Keratinocyte (primary cell): Measurements from ENCODE around the gene AKAP13. TPM values are rescaled to one million over a fixed set of nuclear protein-coding genes. Genes with fewer than 3 reads are reported as not detected.

ENCODE experiments used
- DNase-seq: peaks from one replicate; pipeline ENCODE4 v3.0.0-alpha.2; 2011; ENCODE audit warnings: low read depth, missing footprints, low spot score
- FAIRE-seq: peaks from 2 replicates; lab custom pipeline; 2011; peaks lifted over from hg19 to GRCh38; lab: Jason Lieb, UNC
- H2AFZ ChIP-seq: 2 replicates; pipeline ENCODE4 v1.6.0; 2012; ENCODE audit warnings: low read length, control low read depth, inconsistent platforms; ENCODE audit not compliant: control insufficient read depth
- H3K27ac ChIP-seq: 2 replicates; pipeline ENCODE4 v1.5.1; 2011; ENCODE audit warnings: low read length; ENCODE audit not compliant: control insufficient read depth, insufficient read depth
- H3K27me3 ChIP-seq: 3 replicates; pipeline ENCODE4 v1.6.0; 2011; ENCODE audit warnings: low read length; ENCODE audit not compliant: control insufficient read depth, insufficient read depth; ENCODE audit errors: extremely low read depth
- H3K36me3 ChIP-seq, 2 experiments: 2 replicates in 1 of 2; 3 replicates in 1 of 2; pipeline ENCODE4 v1.5.1; 2011; ENCODE audit warnings: low read length in 2 of 2, mild to moderate bottlenecking in 1 of 2; ENCODE audit not compliant: control insufficient read depth in 2 of 2, insufficient read depth in 2 of 2; ENCODE audit errors: extremely low read depth in 1 of 2
- H3K4me1 ChIP-seq: 3 replicates; pipeline ENCODE4 v1.5.1; 2011; ENCODE audit warnings: low read length; ENCODE audit not compliant: control insufficient read depth, insufficient read depth; ENCODE audit errors: extremely low read depth
- H3K4me2 ChIP-seq: 3 replicates; pipeline ENCODE4 v1.6.0; 2011; ENCODE audit warnings: low read depth, low read length; ENCODE audit not compliant: control insufficient read depth, insufficient read depth; ENCODE audit errors: extremely low read depth
- H3K4me3 ChIP-seq, 3 experiments: fragments of 200-600 bp in 1 of 3; sonication (generic) in 1 of 3; 2 replicates in 2 of 3; 3 replicates in 1 of 3; pipeline ENCODE4 v1.5.1; 2011 to 2016; ENCODE audit warnings: low read length in 3 of 3, mild to moderate bottlenecking in 3 of 3, control low read depth in 2 of 3, inconsistent platforms in 1 of 3, low read depth in 1 of 3, mixed read lengths in 1 of 3, mixed run types in 1 of 3, moderate library complexity in 1 of 3; ENCODE audit not compliant: control insufficient read depth in 2 of 3, insufficient read depth in 2 of 3; ENCODE audit errors: extremely low read depth in 1 of 3
- H3K79me2 ChIP-seq: 2 replicates; pipeline ENCODE4 v1.6.0; 2012; ENCODE audit warnings: low read length; ENCODE audit not compliant: control insufficient read depth, insufficient read depth
- H3K9ac ChIP-seq: 3 replicates; pipeline ENCODE4 v1.6.0; 2011; ENCODE audit warnings: low read length; ENCODE audit not compliant: control insufficient read depth, insufficient read depth; ENCODE audit errors: extremely low read depth
- H3K9me1 ChIP-seq: 3 replicates; pipeline ENCODE4 v1.6.0; 2011; ENCODE audit warnings: low read length; ENCODE audit not compliant: control insufficient read depth, insufficient read depth; ENCODE audit errors: extremely low read depth
- H3K9me3 ChIP-seq: 2 replicates; pipeline ENCODE4 v1.5.1; 2012; ENCODE audit warnings: low read depth, low read length; ENCODE audit not compliant: control insufficient read depth
- H4K20me1 ChIP-seq: 3 replicates; pipeline ENCODE4 v1.6.0; 2011; ENCODE audit warnings: low read length; ENCODE audit not compliant: control insufficient read depth, insufficient read depth; ENCODE audit errors: extremely low read depth
- CTCF ChIP-seq, 3 experiments: IDR thresholded peaks in 1 of 3; conservative IDR thresholded peaks in 1 of 3; optimal IDR thresholded peaks in 1 of 3; 2 replicates in 2 of 3; 3 replicates in 1 of 3; pipeline versions ENCODE3 to v1.5.1; 2011; ENCODE audit warnings: low read length in 3 of 3, mild to moderate bottlenecking in 3 of 3, moderate library complexity in 2 of 3, control low read depth in 1 of 3, inconsistent platforms in 1 of 3; ENCODE audit not compliant: insufficient read depth in 2 of 3; ENCODE audit errors: extremely low read depth in 1 of 3
- EZH2 ChIP-seq: IDR thresholded peaks from one replicate; pipeline ENCODE4 v1.6.1; 2012; ENCODE audit warnings: inconsistent platforms, mild to moderate bottlenecking, low read length, moderate library complexity
- dilution Hi-C: fragments of 300-500 bp; cut with MboI; formaldehyde crosslinking; loops from one replicate; pipeline ENCODE4 v1.7.0; 2020; ENCODE audit warnings: low sequenced_read_pairs; ENCODE audit not compliant: extremely low pct_ligation_motif_present
- polyA plus RNA-seq, 5 experiments: library from polyadenylated mRNA; depleted of rRNA in 3 of 5; stranded (reverse) in 3 of 5; stranded (forward) in 1 of 5; unstranded in 1 of 5; fragments of >200 nt; gene quantifications; 1 replicate in 1 of 5; 2 replicates in 3 of 5; 3 replicates in 1 of 5; pipeline versions ENCODE4 v1.2.1 to v1.2.3, GENCODE V29; 2011 to 2012; ENCODE audit warnings: missing spikeins in 2 of 5, low read depth in 1 of 5, low replicate concordance in 1 of 5

Gene AKAP13
- polyA plus RNA-seq, 1 donor (not counting 4 experiments of a cell fraction or from before 2014, with no cell fraction given): 16.7 TPM

- Histone ChIP-seq H4K20me1 (no peaks in the 10 kb centered on the region), H3K27ac (no peak overlapping the region), H3K4me1 (peaks cover 14% of the 10 kb centered on the region), H3K9ac (no peak overlapping the region), H3K4me2 (no peak overlapping the region), H3K4me3 (no peak overlapping the region), H2AFZ (no peak overlapping the region), H3K27me3 (no peaks in the 10 kb centered on the region), H3K9me3 (no peaks in the 10 kb centered on the region), H3K79me2 (no peaks in the 10 kb centered on the region), H3K9me1 (peaks cover 3% of the 10 kb centered on the region), H3K36me3 (peaks cover 18 to 34% of the 10 kb centered on the region in 2 experiments)
- no peak for DNase-seq
- dilution Hi-C loops: no loop called here
- FAIRE-seq: no peak
- TF ChIP-seq CTCF (optimal IDR thresholded peaks at IDR 0.05 in 1 of 3, IDR thresholded peaks at IDR 0.05 in 1 of 3, conservative IDR thresholded peaks at IDR 0.05 in 1 of 3; ENCODE audit: extremely low read depth in 1 of 3, insufficient read depth in 2 of 3, low read length in 3 of 3): no peak
- no peak for TF ChIP-seq EZH2
These were observed 364.6 kb downstream of the AKAP13 start for GRCh38 chr15:85745023-85745422.

GRCh38 chr15:85745525-85746150 is 365.2 kb downstream of the AKAP13 start:
- no peaks in the 10 kb centered on the region for H4K20me1 ChIP-seq
- no peak for DNase-seq
- peaks cover 18 to 31% of the 10 kb centered on the region in 2 experiments for H3K36me3 ChIP-seq
- dilution Hi-C loops: no loop called here
- H3K9me1 ChIP-seq: peaks cover 3% of the 10 kb centered on the region
- no peaks in the 10 kb centered on the region for H3K79me2 ChIP-seq
- peaks cover 14% of the 10 kb centered on the region for H3K4me1 ChIP-seq
- TF ChIP-seq CTCF (optimal IDR thresholded peaks at IDR 0.05 in 1 of 3, IDR thresholded peaks at IDR 0.05 in 1 of 3, conservative IDR thresholded peaks at IDR 0.05 in 1 of 3; ENCODE audit: extremely low read depth in 1 of 3, insufficient read depth in 2 of 3, low read length in 3 of 3) (no peak), EZH2 (no peak)
- H3K4me3 ChIP-seq: no peak overlapping the region
- H3K27ac ChIP-seq: no peak overlapping the region
- H3K27me3 ChIP-seq: no peaks in the 10 kb centered on the region
- H2AFZ ChIP-seq: no peak overlapping the region
- no peak overlapping the region for H3K9ac ChIP-seq
- no peaks in the 10 kb centered on the region for H3K9me3 ChIP-seq
- no peak for FAIRE-seq
- no peak overlapping the region for H3K4me2 ChIP-seq
